Mucosa of stomach (tissue), 1 donor: ENCODE measurements around the gene FAM90A1.
"Not testable (repeated sequence)": the region's sequence is repeated elsewhere in the genome, so short reads cannot be mapped to it uniquely, and the experiment has no call there.

Source experiments
- H3K27me3 ChIP-seq: one replicate; pipeline ENCODE4 v1.7.0; 2013; ENCODE audit warnings: mild to moderate bottlenecking, low read length; ENCODE audit not compliant: control insufficient read depth, insufficient read depth
- H3K36me3 ChIP-seq: one replicate; pipeline ENCODE4 v1.7.0; 2013; ENCODE audit warnings: low read length; ENCODE audit not compliant: control insufficient read depth, insufficient read depth
- H3K4me1 ChIP-seq: one replicate; pipeline ENCODE4 v1.7.0; 2013; ENCODE audit warnings: mild to moderate bottlenecking, low read length; ENCODE audit not compliant: control insufficient read depth, insufficient read depth
- H3K4me3 ChIP-seq: one replicate; pipeline ENCODE4 v1.7.0; 2013; ENCODE audit warnings: low read length
- H3K9ac ChIP-seq: one replicate; pipeline ENCODE4 v1.7.0; 2013; ENCODE audit warnings: mild to moderate bottlenecking, low read length, moderate library complexity
- H3K9me3 ChIP-seq: one replicate; pipeline ENCODE4 v1.7.0; 2013; ENCODE audit warnings: mild to moderate bottlenecking, low read length, moderate library complexity; ENCODE audit not compliant: control insufficient read depth
- donor health status: Pancreatic carcinoma.

The FAM90A1 gene

DNA sequence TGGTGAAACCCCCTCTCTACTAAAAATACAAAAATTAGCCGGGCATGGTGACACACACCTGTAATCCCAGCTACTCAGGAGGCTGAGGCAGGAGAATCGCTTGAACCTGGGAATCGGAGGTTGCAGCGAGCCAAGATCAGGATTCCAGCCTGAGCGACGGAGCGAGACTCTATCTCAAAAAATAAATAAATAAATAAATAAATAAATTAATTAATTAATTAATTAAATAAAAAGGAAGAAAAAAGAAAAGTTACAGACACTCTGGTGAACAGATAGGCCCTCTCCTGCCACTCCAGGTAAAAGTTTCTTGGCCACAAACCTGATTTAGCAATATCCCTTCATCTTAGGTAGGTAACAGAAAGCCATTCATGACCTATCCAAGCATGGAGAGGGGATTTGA lies 44.5 kb downstream of the FAM90A1 start:
- not testable (repeated sequence) for H3K36me3 ChIP-seq, H3K4me1 ChIP-seq, H3K9me3 ChIP-seq, H3K27me3 ChIP-seq, H3K4me3 ChIP-seq, H3K9ac ChIP-seq

DNA sequence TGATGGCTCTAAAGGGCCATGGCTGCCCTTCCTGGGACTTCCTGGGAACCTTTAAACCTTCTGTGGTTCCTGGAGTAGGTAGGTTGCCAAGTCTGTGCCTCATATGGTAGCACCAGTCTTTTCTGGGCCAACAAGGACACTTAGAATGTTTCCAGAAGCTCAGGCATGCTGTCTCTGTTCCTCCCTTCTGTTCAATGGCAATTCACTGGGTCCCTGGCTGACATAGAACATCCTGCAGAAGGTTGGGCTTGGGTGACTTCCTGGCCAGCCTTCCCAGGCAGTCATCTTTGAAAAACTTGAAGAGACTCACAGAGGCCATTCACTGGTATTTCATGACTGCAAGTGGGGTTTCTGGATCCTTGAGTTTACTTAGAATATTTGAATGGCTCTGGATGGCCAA lies 46.1 kb downstream of the FAM90A1 start:
- not testable (repeated sequence) for H3K4me3 ChIP-seq

DNA sequence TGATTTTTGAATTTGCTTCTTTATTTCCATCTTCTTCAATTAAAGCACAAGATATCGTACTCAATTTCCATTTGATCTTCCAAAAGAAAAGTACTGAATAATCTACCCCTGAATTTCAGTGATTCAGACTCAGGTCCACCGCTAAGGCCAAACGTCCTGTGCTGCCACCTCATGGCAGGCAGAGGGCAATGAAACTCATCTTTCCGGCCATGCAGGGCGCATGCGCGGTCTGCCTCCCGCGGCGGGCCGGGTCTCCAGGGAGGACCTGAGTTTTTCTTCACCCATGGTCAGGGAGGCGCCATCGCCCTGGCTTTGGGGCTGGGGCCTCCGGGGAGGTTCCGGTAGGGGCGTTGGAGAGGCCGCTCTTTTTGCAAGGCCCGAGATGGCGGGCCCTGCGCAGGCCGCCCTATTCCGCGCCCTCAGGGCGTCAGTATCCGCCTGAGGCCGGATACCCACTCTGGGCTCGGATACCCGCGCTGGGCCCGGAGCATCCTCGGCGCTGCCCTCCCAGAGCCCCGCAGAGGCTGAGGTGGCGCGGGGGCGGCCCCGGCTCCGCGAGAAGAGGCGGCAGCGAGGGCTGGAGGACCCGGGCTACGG lies 47.3 kb downstream of the FAM90A1 start:
- H3K27me3 ChIP-seq, H3K36me3 ChIP-seq, H3K4me1 ChIP-seq, H3K9me3 ChIP-seq: not testable (repeated sequence)
- H3K9ac ChIP-seq, result peak overlapping the region; percentile 68
- H3K4me3 ChIP-seq, result peak overlapping the region; percentile 14

More for the DNA sequence above, 46.1 kb downstream of the FAM90A1 start:
- H3K27me3 ChIP-seq, H3K36me3 ChIP-seq, H3K4me1 ChIP-seq, H3K9me3 ChIP-seq, H3K9ac ChIP-seq: not testable (repeated sequence)

DNA sequence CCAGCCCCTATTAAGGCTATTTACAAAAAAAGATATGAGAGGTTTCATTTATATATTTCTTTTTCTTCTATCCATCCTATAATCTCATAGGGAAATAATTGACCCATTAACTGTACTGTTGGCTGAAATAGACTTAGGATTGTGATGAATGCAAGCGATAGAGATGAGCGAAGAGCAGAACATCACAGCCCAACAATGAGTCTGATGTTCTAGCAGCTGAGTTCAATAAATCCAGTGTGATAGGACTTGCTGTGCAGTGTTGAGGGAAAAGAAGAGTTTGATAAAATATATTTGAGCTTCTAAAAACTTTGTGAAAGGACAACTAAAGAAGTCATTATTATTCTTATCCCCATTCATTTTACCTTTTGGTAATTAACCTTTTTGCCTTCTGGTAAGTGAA lies 54.5 kb downstream of the FAM90A1 start:
- H3K36me3 ChIP-seq, H3K9me3 ChIP-seq, H3K4me1 ChIP-seq, H3K9ac ChIP-seq, H3K4me3 ChIP-seq, H3K27me3 ChIP-seq: not testable (repeated sequence)
